ENCODE data around the gene INPP5J.
A peak's percentile ranks its signal among the peaks of the same experiment; 100 is the strongest.

INPP5J gene

GRCh38 chr22:31098632-31099110, 24.1 kb upstream of the INPP5J start:
- no peak overlapping the region for H3K9ac ChIP-seq (ENCODE audit: low read length)
- no peak overlapping the region for H3K4me3 ChIP-seq (ENCODE audit: low read length)
- H3K4me1 ChIP-seq (ENCODE audit: control insufficient read depth, insufficient read depth, low read length): peaks cover 8% of the 10 kb centered on the region
- H3K27me3 ChIP-seq (ENCODE audit: control insufficient read depth, insufficient read depth, low read length): no peaks in the 10 kb centered on the region
- H3K36me3 ChIP-seq (ENCODE audit: control insufficient read depth, insufficient read depth, low read length): peaks cover 4% of the 10 kb centered on the region
- H3K9me3 ChIP-seq (ENCODE audit: control insufficient read depth, low read length): no peaks in the 10 kb centered on the region

DNA sequence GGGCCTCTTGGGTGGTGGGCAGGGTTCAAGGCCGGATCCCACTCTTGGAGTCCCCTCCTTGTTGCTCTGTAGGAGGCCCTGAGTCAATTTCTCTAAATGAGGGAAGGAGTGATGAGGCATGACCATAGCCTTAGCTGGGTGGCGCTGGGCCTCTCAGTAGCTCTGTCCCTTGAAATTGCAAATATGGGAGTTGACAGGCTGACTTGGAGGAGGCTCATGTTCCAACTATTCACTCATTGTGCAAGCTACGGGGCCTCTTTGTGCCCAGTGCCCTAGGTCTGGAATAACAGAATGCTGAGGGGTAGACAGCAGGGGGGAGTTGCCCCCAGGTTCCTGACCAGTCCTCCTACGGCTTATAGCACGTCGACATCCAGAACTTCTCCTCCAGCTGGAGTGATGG, 23.4 kb upstream of the INPP5J start:
- Histone ChIP-seq H3K36me3 (ENCODE audit: control insufficient read depth, insufficient read depth, low read length) (peaks cover 4% of the 10 kb centered on the region), H3K27me3 (ENCODE audit: control insufficient read depth, insufficient read depth, low read length) (no peaks in the 10 kb centered on the region), H3K4me3 (ENCODE audit: low read length) (no peak overlapping the region), H3K4me1 (ENCODE audit: control insufficient read depth, insufficient read depth, low read length) (peaks cover 8% of the 10 kb centered on the region), H3K9me3 (ENCODE audit: control insufficient read depth, low read length) (no peaks in the 10 kb centered on the region), H3K9ac (ENCODE audit: low read length) (no peak overlapping the region)

GRCh38 chr22:31099841-31100761, 22.7 kb upstream of the INPP5J start:
- no peaks in the 10 kb centered on the region for H3K27me3 ChIP-seq (ENCODE audit: control insufficient read depth, insufficient read depth, low read length)
- H3K4me1 ChIP-seq (ENCODE audit: control insufficient read depth, insufficient read depth, low read length): peaks cover 8% of the 10 kb centered on the region
- no peaks in the 10 kb centered on the region for H3K9me3 ChIP-seq (ENCODE audit: control insufficient read depth, low read length)
- peaks cover 4% of the 10 kb centered on the region for H3K36me3 ChIP-seq (ENCODE audit: control insufficient read depth, insufficient read depth, low read length)
- H3K4me3 ChIP-seq (ENCODE audit: low read length): no peak overlapping the region
- no peak overlapping the region for H3K9ac ChIP-seq (ENCODE audit: low read length)

- Histone ChIP-seq H3K4me3 (ENCODE audit: low read length) (no peak overlapping the region), H3K9me3 (ENCODE audit: control insufficient read depth, low read length) (no peaks in the 10 kb centered on the region), H3K36me3 (ENCODE audit: control insufficient read depth, insufficient read depth, low read length) (peaks cover 4% of the 10 kb centered on the region), H3K9ac (ENCODE audit: low read length) (no peak overlapping the region), H3K4me1 (ENCODE audit: control insufficient read depth, insufficient read depth, low read length) (peaks cover 11% of the 10 kb centered on the region), H3K27me3 (ENCODE audit: control insufficient read depth, insufficient read depth, low read length) (no peaks in the 10 kb centered on the region)
Observed at GRCh38 chr22:31100762-31101525, 21.8 kb upstream of the INPP5J start.

GRCh38 chr22:31102441-31103081, 20.2 kb upstream of the INPP5J start:
- Histone ChIP-seq H3K9me3 (ENCODE audit: control insufficient read depth, low read length) (no peaks in the 10 kb centered on the region), H3K4me1 (ENCODE audit: control insufficient read depth, insufficient read depth, low read length) (peaks cover 23% of the 10 kb centered on the region), H3K36me3 (ENCODE audit: control insufficient read depth, insufficient read depth, low read length) (peaks cover 4% of the 10 kb centered on the region), H3K4me3 (ENCODE audit: low read length) (no peak overlapping the region), H3K9ac (ENCODE audit: low read length) (no peak overlapping the region), H3K27me3 (ENCODE audit: control insufficient read depth, insufficient read depth, low read length) (no peaks in the 10 kb centered on the region)

DNA sequence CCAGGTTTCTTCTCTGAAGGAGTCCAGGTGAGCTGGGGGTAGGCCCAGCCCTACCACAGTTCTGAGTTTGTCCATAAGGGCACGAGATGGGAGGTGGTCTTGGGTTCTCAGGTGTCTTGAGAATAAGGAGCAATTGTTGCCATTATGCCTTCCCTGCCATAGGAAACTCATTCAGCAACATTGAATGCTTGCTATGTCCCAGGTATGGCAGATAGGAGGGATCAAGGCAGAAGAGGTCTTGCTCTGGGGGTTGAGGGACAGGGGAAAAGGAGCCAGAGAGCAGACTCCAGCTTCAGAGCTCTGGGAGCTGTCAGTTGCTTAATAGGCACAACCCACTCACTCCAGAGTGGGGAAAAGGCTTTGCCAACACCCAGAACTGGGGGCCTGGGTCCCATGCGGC, 19.7 kb upstream of the INPP5J start:
- H3K9ac ChIP-seq (ENCODE audit: low read length): no peak overlapping the region
- H3K4me1 ChIP-seq (ENCODE audit: control insufficient read depth, insufficient read depth, low read length): peaks cover 24% of the 10 kb centered on the region
- no peak overlapping the region for H3K4me3 ChIP-seq (ENCODE audit: low read length)
- H3K9me3 ChIP-seq (ENCODE audit: control insufficient read depth, low read length): no peaks in the 10 kb centered on the region
- H3K36me3 ChIP-seq (ENCODE audit: control insufficient read depth, insufficient read depth, low read length): peaks cover 4% of the 10 kb centered on the region
- H3K27me3 ChIP-seq (ENCODE audit: control insufficient read depth, insufficient read depth, low read length): no peaks in the 10 kb centered on the region

DNA sequence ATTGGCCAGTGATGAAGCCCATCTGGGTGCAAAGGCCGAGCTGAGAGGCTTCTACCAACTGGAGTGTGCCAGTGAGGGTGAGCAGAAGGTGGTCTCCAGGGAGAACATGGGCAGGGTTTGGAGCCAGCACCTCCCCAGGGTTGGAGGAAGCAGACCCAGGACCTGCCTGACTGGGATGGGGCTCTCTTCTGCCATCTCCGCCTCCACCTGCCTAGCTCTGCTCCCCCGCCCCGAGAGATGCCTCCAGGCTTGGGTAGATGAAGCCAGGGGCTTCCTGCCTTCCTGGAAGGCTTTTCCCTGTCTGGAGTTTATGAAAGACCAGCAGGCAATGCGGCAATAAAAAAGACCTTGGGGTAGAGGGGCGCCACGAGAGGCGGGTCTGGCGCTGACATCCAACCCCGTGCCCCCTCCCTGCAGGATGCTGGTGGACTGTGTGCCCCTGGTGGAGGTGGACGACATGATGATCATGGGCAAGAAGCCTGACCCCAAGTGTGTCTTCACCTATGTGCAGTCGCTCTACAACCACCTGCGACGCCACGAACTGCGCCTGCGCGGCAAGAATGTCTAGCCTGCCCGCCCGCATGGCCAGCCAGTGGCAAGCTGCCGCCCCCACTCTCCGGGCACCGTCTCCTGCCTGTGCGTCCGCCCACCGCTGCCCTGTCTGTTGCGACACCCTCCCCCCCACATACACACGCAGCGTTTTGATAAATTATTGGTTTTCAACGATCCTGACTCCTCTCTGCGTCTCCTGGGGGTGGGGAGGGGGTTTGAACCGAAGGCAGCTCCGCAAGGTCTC, 18.7 kb upstream of the INPP5J start:
- H3K36me3 ChIP-seq (ENCODE audit: control insufficient read depth, insufficient read depth, low read length): peaks cover 4% of the 10 kb centered on the region
- H3K9ac ChIP-seq (ENCODE audit: low read length): no peak overlapping the region
- H3K27me3 ChIP-seq (ENCODE audit: control insufficient read depth, insufficient read depth, low read length): no peaks in the 10 kb centered on the region
- H3K4me3 ChIP-seq (ENCODE audit: low read length): no peak overlapping the region
- peaks cover 21% of the 10 kb centered on the region for H3K4me1 ChIP-seq (ENCODE audit: control insufficient read depth, insufficient read depth, low read length)
- H3K9me3 ChIP-seq (ENCODE audit: control insufficient read depth, low read length): no peaks in the 10 kb centered on the region

DNA sequence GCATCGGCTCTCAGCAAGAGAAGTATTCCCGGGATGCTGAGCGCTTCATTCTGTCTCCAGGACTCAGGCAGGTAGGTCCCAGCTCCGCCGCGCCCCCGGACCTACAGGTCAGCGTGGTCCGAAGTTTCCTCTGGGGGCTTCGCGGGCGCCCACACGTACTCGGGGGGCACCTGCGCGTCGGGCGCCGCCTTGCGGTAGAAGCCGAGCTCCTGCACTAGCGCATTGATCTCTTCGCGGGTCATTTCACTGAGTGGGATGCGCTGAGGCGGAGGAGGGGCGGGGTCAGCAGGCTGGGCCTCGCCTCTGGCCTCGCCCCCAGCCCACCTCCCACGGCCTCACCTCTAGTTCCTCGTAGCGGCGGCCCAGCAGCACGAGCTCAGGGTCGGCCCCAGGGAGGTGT, 17.9 kb upstream of the INPP5J start:
- H3K27me3 ChIP-seq (ENCODE audit: control insufficient read depth, insufficient read depth, low read length): no peaks in the 10 kb centered on the region
- no peak overlapping the region for H3K9ac ChIP-seq (ENCODE audit: low read length)
- peaks cover 4% of the 10 kb centered on the region for H3K36me3 ChIP-seq (ENCODE audit: control insufficient read depth, insufficient read depth, low read length)
- H3K4me3 ChIP-seq (ENCODE audit: low read length): no peak overlapping the region
- no peaks in the 10 kb centered on the region for H3K9me3 ChIP-seq (ENCODE audit: control insufficient read depth, low read length)
- peaks cover 21% of the 10 kb centered on the region for H3K4me1 ChIP-seq (ENCODE audit: control insufficient read depth, insufficient read depth, low read length)

- Histone ChIP-seq H3K9me3 (ENCODE audit: control insufficient read depth, low read length) (no peaks in the 10 kb centered on the region), H3K9ac (ENCODE audit: low read length) (peak overlapping the region; percentile 78), H3K4me3 (ENCODE audit: low read length) (no peak overlapping the region), H3K4me1 (ENCODE audit: control insufficient read depth, insufficient read depth, low read length) (peaks cover 21% of the 10 kb centered on the region), H3K36me3 (ENCODE audit: control insufficient read depth, insufficient read depth, low read length) (peaks cover 4% of the 10 kb centered on the region), H3K27me3 (ENCODE audit: control insufficient read depth, insufficient read depth, low read length) (no peaks in the 10 kb centered on the region)
Observed at GRCh38 chr22:31105282-31105929, 17.4 kb upstream of the INPP5J start.

DNA sequence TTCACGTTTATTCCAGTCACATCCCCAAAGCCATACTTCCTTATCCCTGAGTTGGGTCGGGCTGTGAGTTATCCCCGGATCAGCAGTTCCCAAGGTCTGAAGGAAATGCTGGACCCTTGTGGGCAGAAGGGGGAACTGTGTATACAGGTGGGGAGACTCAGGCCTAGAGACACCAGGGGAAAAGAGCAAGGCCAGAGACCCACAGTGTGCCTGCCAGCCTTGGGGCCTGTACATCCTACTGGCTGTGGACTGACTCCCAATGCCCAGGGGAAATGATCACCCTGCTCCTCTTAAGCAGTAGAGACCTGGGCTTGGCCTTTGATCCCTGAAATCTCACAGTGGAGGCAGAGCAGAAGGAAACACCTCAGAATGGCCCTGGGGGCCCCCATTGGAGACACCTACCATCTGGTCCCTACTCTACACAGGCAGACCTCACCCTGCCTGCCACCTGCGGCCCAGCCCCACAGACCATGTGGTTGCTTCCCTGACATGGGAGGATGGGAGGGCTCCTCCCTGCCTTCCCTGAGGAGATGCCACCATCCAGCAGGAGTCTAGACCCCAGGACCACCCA, 16.7 kb upstream of the INPP5J start:
- H3K9me3 ChIP-seq (ENCODE audit: control insufficient read depth, low read length): no peaks in the 10 kb centered on the region
- H3K27me3 ChIP-seq (ENCODE audit: control insufficient read depth, insufficient read depth, low read length): no peaks in the 10 kb centered on the region
- H3K36me3 ChIP-seq (ENCODE audit: control insufficient read depth, insufficient read depth, low read length): peaks cover 4% of the 10 kb centered on the region
- H3K4me1 ChIP-seq (ENCODE audit: control insufficient read depth, insufficient read depth, low read length): peaks cover 21% of the 10 kb centered on the region
- H3K9ac ChIP-seq (ENCODE audit: low read length): peak overlapping the region; percentile 78
- peak overlapping the region; percentile 8 for H3K4me3 ChIP-seq (ENCODE audit: low read length)

GRCh38 chr22:31106731-31107177, 16.0 kb upstream of the INPP5J start:
- peak overlapping the region; percentile 46 for H3K4me3 ChIP-seq (ENCODE audit: low read length)
- H3K36me3 ChIP-seq (ENCODE audit: control insufficient read depth, insufficient read depth, low read length): peaks cover 3% of the 10 kb centered on the region
- no peaks in the 10 kb centered on the region for H3K9me3 ChIP-seq (ENCODE audit: control insufficient read depth, low read length)
- H3K9ac ChIP-seq (ENCODE audit: low read length): peak overlapping the region; percentile 78
- H3K27me3 ChIP-seq (ENCODE audit: control insufficient read depth, insufficient read depth, low read length): no peaks in the 10 kb centered on the region
- peaks cover 21% of the 10 kb centered on the region for H3K4me1 ChIP-seq (ENCODE audit: control insufficient read depth, insufficient read depth, low read length)
